Cardiac muscle cell (in vitro differentiated cells and primary cell): ENCODE results near the gene PLA2G15. TPM values are rescaled to one million over a fixed set of nuclear protein-coding genes. Genes with fewer than 3 reads are reported as not detected.
A peak's percentile ranks its signal among the peaks of the same experiment; 100 is the strongest.
"Not testable (repeated sequence)": the region's sequence is repeated elsewhere in the genome, so short reads cannot be mapped to it uniquely, and the experiment has no call there.

ENCODE experiments used
- DNase-seq, 2 donors: peaks; one replicate each; pipeline versions ENCODE4 v3.0.0 to v3.0.0-alpha.2; 2010 to 2017; ENCODE audit warnings: low read depth in 1 of 2, low spot score in 1 of 2
- H3K27ac ChIP-seq: fragments of 200-600 bp; sonication (generic); 2 replicates; pipeline ENCODE4 v1.5.1; 2016
- H3K27me3 ChIP-seq: fragments of 200-600 bp; sonication (generic); 2 replicates; pipeline ENCODE4 v1.6.0; 2016; ENCODE audit warnings: control low read depth
- H3K36me3 ChIP-seq: fragments of 200-600 bp; sonication (generic); 2 replicates; pipeline ENCODE4 v1.5.1; 2016; ENCODE audit warnings: control low read depth
- H3K4me1 ChIP-seq: fragments of 200-600 bp; sonication (generic); 2 replicates; pipeline ENCODE4 v1.8.1; 2017; ENCODE audit warnings: low read depth, mild to moderate bottlenecking, mixed run types
- H3K4me3 ChIP-seq: fragments of 200-600 bp; sonication (generic); 2 replicates; pipeline ENCODE4 v1.5.1; 2016; ENCODE audit warnings: mild to moderate bottlenecking
- H3K9me3 ChIP-seq: fragments of 200-600 bp; sonication (generic); 2 replicates; pipeline ENCODE4 v1.5.1; 2017; ENCODE audit warnings: low read depth, mild to moderate bottlenecking, control low read depth
- polyA plus RNA-seq: library from polyadenylated mRNA; unstranded; fragments of >200 nt; fragmentation: Nextera tagmentation; extraction: Ambion mirVana; gene quantifications from 2 replicates; pipeline ENCODE4 v1.2.1, GENCODE V29; 2016
- total RNA-seq: library from RNA; depleted of rRNA; stranded (reverse); fragments of >200 nt; gene quantifications from 2 replicates; pipeline ENCODE4 v1.2.3, GENCODE V29; 2016
- TF ChIP-seq, protein P1 (sequence below): IDR thresholded peaks from 2 replicates; pipeline ENCODE4 v1.5.1; 2012; ENCODE audit warnings: low read depth, mild to moderate bottlenecking, low read length

Gene PLA2G15
- total and polyA plus RNA-seq, 2 experiments from 2014 or later, result 17.5 to 18.0 TPM

- Histone ChIP-seq H3K27ac (no peak overlapping the region), H3K4me1 (peaks cover 14% of the 10 kb centered on the region), H3K27me3 (no peaks in the 10 kb centered on the region), H3K36me3 (no peaks in the 10 kb centered on the region), H3K9me3 (no peaks in the 10 kb centered on the region), H3K4me3 (no peak overlapping the region)
- TF ChIP-seq, protein P1, sequence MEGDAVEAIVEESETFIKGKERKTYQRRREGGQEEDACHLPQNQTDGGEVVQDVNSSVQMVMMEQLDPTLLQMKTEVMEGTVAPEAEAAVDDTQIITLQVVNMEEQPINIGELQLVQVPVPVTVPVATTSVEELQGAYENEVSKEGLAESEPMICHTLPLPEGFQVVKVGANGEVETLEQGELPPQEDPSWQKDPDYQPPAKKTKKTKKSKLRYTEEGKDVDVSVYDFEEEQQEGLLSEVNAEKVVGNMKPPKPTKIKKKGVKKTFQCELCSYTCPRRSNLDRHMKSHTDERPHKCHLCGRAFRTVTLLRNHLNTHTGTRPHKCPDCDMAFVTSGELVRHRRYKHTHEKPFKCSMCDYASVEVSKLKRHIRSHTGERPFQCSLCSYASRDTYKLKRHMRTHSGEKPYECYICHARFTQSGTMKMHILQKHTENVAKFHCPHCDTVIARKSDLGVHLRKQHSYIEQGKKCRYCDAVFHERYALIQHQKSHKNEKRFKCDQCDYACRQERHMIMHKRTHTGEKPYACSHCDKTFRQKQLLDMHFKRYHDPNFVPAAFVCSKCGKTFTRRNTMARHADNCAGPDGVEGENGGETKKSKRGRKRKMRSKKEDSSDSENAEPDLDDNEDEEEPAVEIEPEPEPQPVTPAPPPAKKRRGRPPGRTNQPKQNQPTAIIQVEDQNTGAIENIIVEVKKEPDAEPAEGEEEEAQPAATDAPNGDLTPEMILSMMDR, result no peak
- no peak for DNase-seq
These were observed 43.1 kb downstream of the PLA2G15 start for GRCh38 chr16:68288252-68288650.

- H3K4me3 ChIP-seq, H3K4me1 ChIP-seq, H3K27me3 ChIP-seq, DNase-seq, H3K36me3 ChIP-seq, H3K27ac ChIP-seq, H3K9me3 ChIP-seq: not testable (repeated sequence)
These were observed 43.6 kb downstream of the PLA2G15 start for GRCh38 chr16:68288796-68289195.

DNA sequence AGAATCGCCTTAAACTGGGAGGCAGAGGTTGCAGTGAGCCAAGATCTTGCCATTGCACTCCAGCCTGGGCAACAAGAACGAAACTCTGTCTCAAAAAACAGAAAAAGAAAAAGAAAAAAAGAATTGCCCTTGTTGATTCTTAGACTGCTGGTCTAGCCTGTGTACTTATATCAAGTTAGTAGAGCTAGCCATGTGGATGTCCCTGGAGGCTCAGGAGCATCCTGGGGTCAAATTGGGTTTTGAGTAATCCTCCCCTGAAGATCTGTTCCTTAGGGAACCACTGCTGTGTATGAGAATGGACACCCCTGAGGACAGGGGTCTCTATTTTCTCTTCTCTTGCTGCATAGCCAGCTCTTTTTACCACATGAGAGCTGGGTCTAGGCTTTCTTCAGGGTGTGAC, 44.0 kb downstream of the PLA2G15 start:
- Histone ChIP-seq H3K4me1 (peaks cover 5% of the 10 kb centered on the region), H3K36me3 (no peaks in the 10 kb centered on the region), H3K27me3 (no peaks in the 10 kb centered on the region), H3K4me3 (no peak overlapping the region), H3K9me3 (no peaks in the 10 kb centered on the region), H3K27ac (no peak overlapping the region)
- TF ChIP-seq, protein P1, result no peak
- no peak for DNase-seq

- Histone ChIP-seq H3K4me1 (no peaks in the 10 kb centered on the region), H3K4me3 (no peak overlapping the region), H3K36me3 (no peaks in the 10 kb centered on the region), H3K27ac (no peak overlapping the region), H3K9me3 (no peaks in the 10 kb centered on the region), H3K27me3 (no peaks in the 10 kb centered on the region)
- TF ChIP-seq, protein P1, result no peak
- peak in 1 of 2 donors; percentile 39 for DNase-seq
These were observed 44.6 kb downstream of the PLA2G15 start for GRCh38 chr16:68289621-68290329.

DNA sequence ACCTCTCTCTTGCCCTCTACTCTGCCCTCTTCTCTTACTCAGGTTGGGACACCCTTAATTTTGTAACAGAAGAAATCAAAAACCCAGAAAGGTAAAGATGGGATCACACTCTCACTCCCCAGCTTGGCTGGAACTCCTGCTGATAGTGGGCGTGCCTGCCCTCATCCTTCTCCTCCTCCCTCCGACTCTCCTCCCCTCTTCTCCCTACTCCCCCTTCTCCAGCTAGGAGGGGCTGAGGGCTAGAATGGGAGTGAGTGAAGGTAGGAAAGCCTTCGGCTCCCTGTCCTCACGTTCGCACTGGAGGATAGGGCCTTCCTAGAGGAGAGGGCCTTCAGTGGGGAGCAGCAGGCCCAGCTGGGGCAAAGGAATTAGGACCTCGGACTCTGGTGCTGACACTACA, 45.3 kb downstream of the PLA2G15 start:
- peaks cover under 1% of the 10 kb centered on the region for H3K36me3 ChIP-seq
- H3K27me3 ChIP-seq, result no peaks in the 10 kb centered on the region
- H3K27ac ChIP-seq, result no peak overlapping the region
- TF ChIP-seq, protein P1, result no peak
- DNase-seq, result no peak
- H3K9me3 ChIP-seq, result no peaks in the 10 kb centered on the region
- no peaks in the 10 kb centered on the region for H3K4me1 ChIP-seq
- H3K4me3 ChIP-seq, result no peak overlapping the region

GRCh38 chr16:68291227-68291626, 46.1 kb downstream of the PLA2G15 start:
- Histone ChIP-seq H3K4me1 (no peaks in the 10 kb centered on the region), H3K27ac (no peak overlapping the region), H3K9me3 (no peaks in the 10 kb centered on the region), H3K36me3 (peaks cover 7% of the 10 kb centered on the region), H3K4me3 (no peak overlapping the region), H3K27me3 (no peaks in the 10 kb centered on the region)
- TF ChIP-seq, protein P1, result no peak
- DNase-seq, result no peak
